ENCODE data around the gene MIAT.
A peak's percentile ranks its signal among the peaks of the same experiment; 100 is the strongest.

The MIAT gene

GRCh38 chr22:26614322-26614721 lies 43.1 kb upstream of the MIAT start:
- Histone ChIP-seq H3K27ac (ENCODE audit: low read length) (peak overlapping the region; percentile 91; the same call in 1 of the 2 replicates), H3K4me2 (ENCODE audit: low read depth, low read length) (no peak overlapping the region; the same call in 1 of the 2 replicates)

GRCh38 chr22:26615149-26615548 lies 42.2 kb upstream of the MIAT start:
- Histone ChIP-seq H3K79me2 (ENCODE audit: low read length) (peaks cover 24% of the 10 kb centered on the region; the same call in 1 of the 2 replicates), H3F3A (ENCODE audit: insufficient read depth, low read length) (peaks cover 46% of the 10 kb centered on the region), H3K9ac (ENCODE audit: low read length) (peak overlapping the region; percentile 41; the same call in 1 of the 2 replicates), H3K27ac (ENCODE audit: low read length) (peak overlapping the region; percentile 91), H3K9me3 (replicated peaks; ENCODE audit: insufficient read depth, low read length) (no peaks in the 10 kb centered on the region), H3K36me3 (replicated peaks; ENCODE audit: insufficient read depth, low read length) (no peaks in the 10 kb centered on the region), H3K9me2 (replicated peaks; ENCODE audit: insufficient read depth, low read length) (no peaks in the 10 kb centered on the region), H3K4me3 (ENCODE audit: low read length) (no peak overlapping the region), H4K20me1 (ENCODE audit: insufficient read depth, low read length) (no peaks in the 10 kb centered on the region), H3K4me2 (ENCODE audit: low read depth, low read length) (peak overlapping the region; percentile 71), H3K4me1 (ENCODE audit: low read length) (peaks cover 70% of the 10 kb centered on the region), H2AFZ (ENCODE audit: low read length) (no peak overlapping the region), H3K27me3 (replicated peaks; ENCODE audit: insufficient read depth, low read length) (no peaks in the 10 kb centered on the region)
- TF ChIP-seq CTCF (IDR thresholded peaks at IDR 0.05; ENCODE audit: low read length) = no peak
- no peak for TF ChIP-seq EZH2phosphoT487 (IDR thresholded peaks at IDR 0.05; ENCODE audit: low read length)
- TF ChIP-seq EZH2 (optimal IDR thresholded peaks at IDR 0.05; ENCODE audit: low read depth, low read length) = no peak
- peak; percentile 95 for DNase-seq

More at GRCh38 chr22:26614322-26614721, 43.1 kb upstream of the MIAT start:
- H3K9me2 ChIP-seq (replicated peaks; ENCODE audit: insufficient read depth, low read length) = no peaks in the 10 kb centered on the region
- no peak for TF ChIP-seq EZH2phosphoT487 (IDR thresholded peaks at IDR 0.05; ENCODE audit: low read length)
- no peak for TF ChIP-seq CTCF (IDR thresholded peaks at IDR 0.05; ENCODE audit: low read length)
- no peak for TF ChIP-seq EZH2 (optimal IDR thresholded peaks at IDR 0.05; ENCODE audit: low read depth, low read length)
- H3K9me3 ChIP-seq (replicated peaks; ENCODE audit: insufficient read depth, low read length) = no peaks in the 10 kb centered on the region
- H2AFZ ChIP-seq (ENCODE audit: low read length) = no peak overlapping the region
- peaks cover 24% of the 10 kb centered on the region; the same call in 1 of the 2 replicates for H3K79me2 ChIP-seq (ENCODE audit: low read length)
- no peak overlapping the region for H3K9ac ChIP-seq (ENCODE audit: low read length)
- no peak for DNase-seq
- peaks cover 51% of the 10 kb centered on the region for H3F3A ChIP-seq (ENCODE audit: insufficient read depth, low read length)
- H3K27me3 ChIP-seq (replicated peaks; ENCODE audit: insufficient read depth, low read length) = no peaks in the 10 kb centered on the region
- no peaks in the 10 kb centered on the region for H4K20me1 ChIP-seq (ENCODE audit: insufficient read depth, low read length)
- H3K36me3 ChIP-seq (replicated peaks; ENCODE audit: insufficient read depth, low read length) = no peaks in the 10 kb centered on the region
- no peak overlapping the region for H3K4me3 ChIP-seq (ENCODE audit: low read length)
- peaks cover 78% of the 10 kb centered on the region for H3K4me1 ChIP-seq (ENCODE audit: low read length)

- Histone ChIP-seq H3K9me3 (replicated peaks; ENCODE audit: insufficient read depth, low read length) (no peaks in the 10 kb centered on the region), H3K36me3 (replicated peaks; ENCODE audit: insufficient read depth, low read length) (no peaks in the 10 kb centered on the region), H3K27me3 (replicated peaks; ENCODE audit: insufficient read depth, low read length) (no peaks in the 10 kb centered on the region), H3K27ac (ENCODE audit: low read length) (peak overlapping the region; percentile 91), H2AFZ (ENCODE audit: low read length) (no peak overlapping the region), H3K9ac (ENCODE audit: low read length) (peak overlapping the region; percentile 31; the same call in 1 of the 2 replicates), H3K4me2 (ENCODE audit: low read depth, low read length) (peak overlapping the region; percentile 71), H3F3A (ENCODE audit: insufficient read depth, low read length) (peaks cover 40% of the 10 kb centered on the region), H3K4me1 (ENCODE audit: low read length) (peaks cover 65% of the 10 kb centered on the region), H3K9me2 (replicated peaks; ENCODE audit: insufficient read depth, low read length) (no peaks in the 10 kb centered on the region), H3K79me2 (ENCODE audit: low read length) (peaks cover 24% of the 10 kb centered on the region; the same call in 1 of the 2 replicates), H4K20me1 (ENCODE audit: insufficient read depth, low read length) (no peaks in the 10 kb centered on the region), H3K4me3 (ENCODE audit: low read length) (no peak overlapping the region)
- no peak for TF ChIP-seq CTCF (IDR thresholded peaks at IDR 0.05; ENCODE audit: low read length)
- TF ChIP-seq EZH2 (optimal IDR thresholded peaks at IDR 0.05; ENCODE audit: low read depth, low read length) = no peak
- no peak for TF ChIP-seq EZH2phosphoT487 (IDR thresholded peaks at IDR 0.05; ENCODE audit: low read length)
- DNase-seq = no peak
These were observed 41.5 kb upstream of the MIAT start for GRCh38 chr22:26615830-26616435.
